HL-60 (cell line): Measurements from ENCODE around the gene MBTPS2.

ENCODE experiments used
- DNase-seq, 2 experiments: peaks; one replicate each; pipeline ENCODE4 v3.0.0-alpha.2; 2010 to 2020; ENCODE audit warnings: low read depth in 1 of 2, low spot score in 1 of 2
- H3K27ac ChIP-seq: fragments of 250-450 bp; sonication (Bioruptor Pico); replicated peaks from 2 replicates; pipeline ENCODE4 v1.5.1; 2020; ENCODE audit warnings: mild to moderate bottlenecking, moderate library complexity
- H3K27me3 ChIP-seq: fragments of 250-450 bp; sonication (Bioruptor Pico); 2 replicates; pipeline ENCODE4 v1.5.1; 2021; ENCODE audit warnings: mild to moderate bottlenecking, moderate library complexity; ENCODE audit not compliant: insufficient read depth, poor library complexity, severe bottlenecking
- H3K4me3 ChIP-seq: replicated peaks from 2 replicates; pipeline ENCODE4 v1.5.1; 2011; ENCODE audit warnings: mild to moderate bottlenecking, control low read depth, low read length; ENCODE audit not compliant: insufficient read depth
- GABPA ChIP-seq: IDR thresholded peaks from 2 replicates; pipeline ENCODE4 v1.6.1; 2012; ENCODE audit warnings: low read depth
- POLR2AphosphoS5 ChIP-seq: IDR thresholded peaks from 2 replicates; pipeline ENCODE4 v1.6.1; 2012; ENCODE audit warnings: low read depth
- REST ChIP-seq: IDR thresholded peaks from 2 replicates; pipeline ENCODE4 v1.6.1; 2012; ENCODE audit warnings: low read depth; ENCODE audit not compliant: insufficient replicate concordance
- SPI1 ChIP-seq: IDR thresholded peaks from 2 replicates; pipeline ENCODE4 v1.6.1; 2012; ENCODE audit warnings: low read depth, mild to moderate bottlenecking, borderline replicate concordance
- TF ChIP-seq, protein P1 (sequence below): IDR thresholded peaks from one replicate; pipeline ENCODE4 v1.5.1; 2011; ENCODE audit warnings: low read length, control low read depth, inconsistent platforms; ENCODE audit not compliant: insufficient read depth

The MBTPS2 gene

GRCh38 chrX:21930986-21931385 lies 91.6 kb downstream of the MBTPS2 start:
- DNase-seq = no peak
- no peaks in the 10 kb centered on the region for H3K27me3 ChIP-seq
- H3K4me3 ChIP-seq = no peak overlapping the region
- TF ChIP-seq POLR2AphosphoS5 (no peak), GABPA (no peak), REST (no peak), SPI1 (no peak)
- TF ChIP-seq, protein P1, sequence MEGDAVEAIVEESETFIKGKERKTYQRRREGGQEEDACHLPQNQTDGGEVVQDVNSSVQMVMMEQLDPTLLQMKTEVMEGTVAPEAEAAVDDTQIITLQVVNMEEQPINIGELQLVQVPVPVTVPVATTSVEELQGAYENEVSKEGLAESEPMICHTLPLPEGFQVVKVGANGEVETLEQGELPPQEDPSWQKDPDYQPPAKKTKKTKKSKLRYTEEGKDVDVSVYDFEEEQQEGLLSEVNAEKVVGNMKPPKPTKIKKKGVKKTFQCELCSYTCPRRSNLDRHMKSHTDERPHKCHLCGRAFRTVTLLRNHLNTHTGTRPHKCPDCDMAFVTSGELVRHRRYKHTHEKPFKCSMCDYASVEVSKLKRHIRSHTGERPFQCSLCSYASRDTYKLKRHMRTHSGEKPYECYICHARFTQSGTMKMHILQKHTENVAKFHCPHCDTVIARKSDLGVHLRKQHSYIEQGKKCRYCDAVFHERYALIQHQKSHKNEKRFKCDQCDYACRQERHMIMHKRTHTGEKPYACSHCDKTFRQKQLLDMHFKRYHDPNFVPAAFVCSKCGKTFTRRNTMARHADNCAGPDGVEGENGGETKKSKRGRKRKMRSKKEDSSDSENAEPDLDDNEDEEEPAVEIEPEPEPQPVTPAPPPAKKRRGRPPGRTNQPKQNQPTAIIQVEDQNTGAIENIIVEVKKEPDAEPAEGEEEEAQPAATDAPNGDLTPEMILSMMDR = no peak
- H3K27ac ChIP-seq = no peak overlapping the region

- peak in 1 of 2 experiments; percentile 30 for DNase-seq
- no peak overlapping the region for H3K4me3 ChIP-seq
- no peak overlapping the region for H3K27ac ChIP-seq
- no peaks in the 10 kb centered on the region for H3K27me3 ChIP-seq
- TF ChIP-seq SPI1 = no peak
- no peak for TF ChIP-seq GABPA
- TF ChIP-seq, protein P1 = no peak
- TF ChIP-seq POLR2AphosphoS5 = no peak
- TF ChIP-seq REST = no peak
Measured at GRCh38 chrX:21932292-21933002, 93.0 kb downstream of the MBTPS2 start.

- DNase-seq = no peak
- no peak overlapping the region for H3K4me3 ChIP-seq
- H3K27ac ChIP-seq = no peak overlapping the region
- H3K27me3 ChIP-seq = no peaks in the 10 kb centered on the region
- no peak for TF ChIP-seq SPI1
- TF ChIP-seq GABPA = no peak
- TF ChIP-seq REST = no peak
- TF ChIP-seq POLR2AphosphoS5 = no peak
- TF ChIP-seq, protein P1 = no peak
Measured at GRCh38 chrX:21933077-21933476, 93.7 kb downstream of the MBTPS2 start.
